Gastroesophageal sphincter (tissue), 4 donors: Measurements from ENCODE around the gene ARRDC1. TPM values are rescaled to one million over a fixed set of nuclear protein-coding genes. Genes with fewer than 3 reads are reported as not detected.

ENCODE experiments used
- ATAC-seq: fragments of 150-250 bp; one replicate; pipeline ENCODE4 v1.9.1; 2016; ENCODE audit warnings: mild to moderate bottlenecking, moderate library complexity
- H3K27ac ChIP-seq, 4 donors: fragments of 200-600 bp; sonication (generic) in 3 of 4; 1 replicate in 3 of 4; 2 replicates in 1 of 4; pipeline ENCODE4 v1.5.1; 2016 to 2019
- H3K27me3 ChIP-seq: fragments of 200-600 bp; sonication (generic); one replicate; pipeline ENCODE4 v1.5.1; 2019
- H3K36me3 ChIP-seq, 2 donors: fragments of 200-600 bp; sonication (generic); one replicate each; pipeline ENCODE4 v1.5.1; 2019; ENCODE audit warnings: control low read depth in 1 of 2
- H3K4me1 ChIP-seq, 3 donors: fragments of 200-600 bp; sonication (generic); 1 replicate in 2 of 3; 2 replicates in 1 of 3; pipeline ENCODE4 v1.5.1; 2016 to 2019; ENCODE audit warnings: control low read depth in 2 of 3
- H3K4me3 ChIP-seq, 2 donors: fragments of 200-600 bp; sonication (generic); one replicate each; pipeline ENCODE4 v1.5.1; 2019; ENCODE audit warnings: mild to moderate bottlenecking in 1 of 2, moderate library complexity in 1 of 2
- H3K9me3 ChIP-seq, 3 donors: fragments of 200-600 bp; sonication (generic); one replicate each; pipeline ENCODE4 v1.5.1; 2017 to 2019; ENCODE audit warnings: control low read depth in 2 of 3
- EP300 ChIP-seq: sonication (generic); formaldehyde crosslinking; IDR thresholded peaks from one replicate; pipeline ENCODE4 v1.6.1; 2017; ENCODE audit warnings: antibody characterized with exemption, mild to moderate bottlenecking
- POLR2A ChIP-seq, 2 donors: fragments of 450-650 bp; IDR thresholded peaks; one replicate each; pipeline ENCODE4 v1.6.1; 2017; ENCODE audit warnings: antibody characterized with exemption in 2 of 2, mild to moderate bottlenecking in 2 of 2, moderate library complexity in 1 of 2
- POLR2AphosphoS5 ChIP-seq: sonication (generic); formaldehyde crosslinking; IDR thresholded peaks from one replicate; pipeline ENCODE4 v1.6.1; 2017; ENCODE audit warnings: antibody characterized with exemption
- WGBS, 2 donors: methylation state at CpG; one replicate each; pipeline ENCODE4 v1.1.5; 2018; ENCODE audit warnings: low coverage in 1 of 2; 5-methylcytosine and 5-hydroxymethylcytosine counted together
- total RNA-seq, 4 donors: library from RNA; depleted of rRNA; stranded (reverse); fragments of >200 nt; gene quantifications; one replicate each; pipeline ENCODE4 v1.1.0, GENCODE V29; 2016
- TF ChIP-seq, protein P1 (sequence below), 4 experiments: fragments of 200-600 bp in 2 of 4; fragments of 450-650 bp in 2 of 4; sonication (generic) in 1 of 4; IDR thresholded peaks; one replicate each; pipeline ENCODE4 v1.5.1; 2017 to 2019; ENCODE audit warnings: antibody characterized with exemption in 4 of 4, mild to moderate bottlenecking in 2 of 4, moderate library complexity in 2 of 4

The ARRDC1 gene
- total RNA-seq, 4 donors from 2014 or later, result 16.0 to 25.1 (median 21.9) TPM

DNA sequence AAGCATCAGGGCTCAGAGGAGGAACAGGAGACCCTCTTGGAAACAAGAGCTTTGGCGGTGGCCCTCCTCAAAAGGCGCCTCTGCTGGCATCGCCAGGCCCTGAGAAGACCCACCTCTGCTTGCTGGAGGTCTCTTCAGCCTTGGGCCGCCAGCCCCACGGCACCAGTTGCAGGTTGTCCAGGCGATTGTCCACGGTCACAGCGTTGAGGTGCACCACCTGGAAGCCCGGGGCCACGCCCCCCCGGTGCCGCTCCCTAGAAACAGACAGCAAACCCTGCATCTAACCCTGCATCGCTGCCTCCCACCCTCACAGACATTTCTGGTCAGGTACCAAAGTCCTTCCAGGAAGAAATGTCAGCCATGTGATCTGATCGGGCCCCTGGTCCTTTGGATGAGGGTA, 18.6 kb upstream of the ARRDC1 start:
- H3K27ac ChIP-seq, result no peak overlapping the region
- no peaks in the 10 kb centered on the region for H3K9me3 ChIP-seq
- TF ChIP-seq POLR2A (IDR thresholded peaks at IDR 0.05), result no peak
- no peak for TF ChIP-seq EP300
- TF ChIP-seq, protein P1, sequence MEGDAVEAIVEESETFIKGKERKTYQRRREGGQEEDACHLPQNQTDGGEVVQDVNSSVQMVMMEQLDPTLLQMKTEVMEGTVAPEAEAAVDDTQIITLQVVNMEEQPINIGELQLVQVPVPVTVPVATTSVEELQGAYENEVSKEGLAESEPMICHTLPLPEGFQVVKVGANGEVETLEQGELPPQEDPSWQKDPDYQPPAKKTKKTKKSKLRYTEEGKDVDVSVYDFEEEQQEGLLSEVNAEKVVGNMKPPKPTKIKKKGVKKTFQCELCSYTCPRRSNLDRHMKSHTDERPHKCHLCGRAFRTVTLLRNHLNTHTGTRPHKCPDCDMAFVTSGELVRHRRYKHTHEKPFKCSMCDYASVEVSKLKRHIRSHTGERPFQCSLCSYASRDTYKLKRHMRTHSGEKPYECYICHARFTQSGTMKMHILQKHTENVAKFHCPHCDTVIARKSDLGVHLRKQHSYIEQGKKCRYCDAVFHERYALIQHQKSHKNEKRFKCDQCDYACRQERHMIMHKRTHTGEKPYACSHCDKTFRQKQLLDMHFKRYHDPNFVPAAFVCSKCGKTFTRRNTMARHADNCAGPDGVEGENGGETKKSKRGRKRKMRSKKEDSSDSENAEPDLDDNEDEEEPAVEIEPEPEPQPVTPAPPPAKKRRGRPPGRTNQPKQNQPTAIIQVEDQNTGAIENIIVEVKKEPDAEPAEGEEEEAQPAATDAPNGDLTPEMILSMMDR (IDR thresholded peaks at IDR 0.05), result no peak
- TF ChIP-seq POLR2AphosphoS5, result no peak
- 80 to 83% methylated on average over 1 to 6 of the region's 14 CpGs for WGBS, 2 donors
- peaks cover 0 to 31% (median 6%) of the 10 kb centered on the region in 3 donors for H3K4me1 ChIP-seq
- ATAC-seq, result no peak
- H3K27me3 ChIP-seq, result no peaks in the 10 kb centered on the region
- H3K4me3 ChIP-seq, result no peak overlapping the region
- peaks cover 0 to 68% of the 10 kb centered on the region in 2 donors for H3K36me3 ChIP-seq

DNA sequence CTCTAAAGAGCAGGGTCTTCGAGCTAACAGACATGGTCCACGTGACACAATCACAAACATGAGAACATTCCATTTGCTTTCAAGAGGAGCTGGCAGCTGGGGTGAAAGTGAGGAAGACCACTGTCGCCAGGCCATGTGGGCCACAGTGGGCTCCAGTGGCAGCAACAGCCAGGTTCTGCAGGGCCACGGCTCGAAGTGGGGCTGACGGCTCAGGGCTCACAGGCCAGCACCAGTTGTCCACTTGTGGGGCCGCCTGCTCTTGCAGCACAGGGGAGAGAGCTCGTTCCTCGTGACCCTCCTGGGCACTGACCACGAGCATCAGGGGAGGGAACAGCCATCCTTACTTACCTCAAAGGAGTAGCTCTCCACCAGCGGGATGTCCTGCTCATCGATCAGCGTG, 17.2 kb upstream of the ARRDC1 start:
- H3K36me3 ChIP-seq, result peaks cover 0 to 53% of the 10 kb centered on the region in 2 donors
- H3K27me3 ChIP-seq, result no peaks in the 10 kb centered on the region
- H3K4me1 ChIP-seq, result peaks cover 0 to 31% (median 6%) of the 10 kb centered on the region in 3 donors
- WGBS, 2 donors, result 93 to 94% methylated on average over 2 to 5 of the region's 13 CpGs
- H3K27ac ChIP-seq, result no peak overlapping the region
- H3K9me3 ChIP-seq, result no peaks in the 10 kb centered on the region
- no peak overlapping the region for H3K4me3 ChIP-seq
- TF ChIP-seq POLR2AphosphoS5 (no peak), EP300 (no peak), POLR2A (IDR thresholded peaks at IDR 0.05) (no peak)
- TF ChIP-seq, protein P1 (IDR thresholded peaks at IDR 0.05), result no peak
- ATAC-seq, result no peak

DNA sequence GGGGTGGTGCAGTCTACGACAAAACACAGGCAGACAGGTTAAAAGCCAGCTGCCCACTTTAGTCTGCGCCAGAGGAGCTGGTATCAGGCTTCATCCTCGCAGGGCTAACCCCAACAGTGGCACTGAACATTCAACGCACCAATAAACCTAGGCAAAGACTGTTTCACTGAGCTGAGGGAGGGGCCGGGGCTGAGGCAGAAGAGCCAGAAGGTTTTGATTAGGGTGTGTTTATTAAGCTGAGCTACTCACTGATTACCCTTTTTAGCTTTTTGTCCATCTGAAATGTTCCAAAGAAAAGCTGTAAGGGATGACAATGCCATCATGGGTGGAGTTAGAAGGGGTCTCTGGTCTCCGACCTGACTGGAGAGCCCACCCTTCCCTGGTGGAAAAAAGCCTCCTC, 16.6 kb upstream of the ARRDC1 start:
- Histone ChIP-seq H3K36me3 (peaks cover 0 to 48% of the 10 kb centered on the region in 2 donors), H3K27ac (no peak overlapping the region), H3K4me3 (no peak overlapping the region), H3K4me1 (peaks cover 0 to 31% (median 6%) of the 10 kb centered on the region in 3 donors), H3K27me3 (no peaks in the 10 kb centered on the region), H3K9me3 (no peaks in the 10 kb centered on the region)
- 74 to 90% methylated on average over 3 of the region's 6 CpGs for WGBS, 2 donors
- no peak for ATAC-seq
- TF ChIP-seq, protein P1 (IDR thresholded peaks at IDR 0.05), result no peak
- TF ChIP-seq POLR2AphosphoS5, result no peak
- TF ChIP-seq EP300, result no peak
- no peak for TF ChIP-seq POLR2A (IDR thresholded peaks at IDR 0.05)

DNA sequence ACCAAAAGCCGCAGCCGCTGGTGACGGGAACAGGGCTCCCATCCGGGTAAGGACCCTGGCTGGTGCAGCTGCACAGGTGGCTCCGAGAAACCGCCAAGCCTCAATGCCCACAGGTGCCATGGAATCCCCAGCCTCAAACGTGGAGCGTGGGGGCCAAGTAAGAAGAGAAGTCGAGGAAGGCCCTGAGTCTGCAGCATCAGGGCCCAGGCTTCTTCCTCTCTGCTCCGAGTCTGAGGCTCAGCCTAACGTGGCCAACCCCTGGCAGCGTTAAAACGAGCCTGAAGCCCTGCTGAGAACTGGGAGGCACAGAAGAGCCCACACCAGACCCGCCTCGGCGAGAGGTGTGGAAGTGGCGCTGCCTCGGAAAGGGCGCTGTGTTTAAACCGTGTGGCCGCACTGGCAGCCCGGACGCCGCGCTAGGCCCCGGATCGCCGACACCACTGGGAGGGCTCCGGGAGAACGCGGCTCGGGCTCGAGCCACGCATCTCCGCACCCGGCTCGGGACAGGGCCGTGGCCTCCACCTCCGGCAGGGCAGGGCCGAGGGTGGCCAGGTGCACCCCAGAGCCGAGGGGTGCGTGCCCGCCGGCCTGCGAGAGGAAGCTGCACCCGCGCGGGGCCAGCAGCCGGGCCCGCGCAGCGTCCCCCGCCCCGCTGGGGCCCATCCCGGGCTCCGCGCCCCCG, 15.9 kb upstream of the ARRDC1 start:
- Histone ChIP-seq H3K9me3 (no peaks in the 10 kb centered on the region), H3K36me3 (peaks cover 0 to 41% of the 10 kb centered on the region in 2 donors), H3K4me3 (peak overlapping the region; percentile 67 to 79), H3K27me3 (no peaks in the 10 kb centered on the region), H3K27ac (peak overlapping the region in 3 of 4 donors; percentile 63 to 82 (median 70)), H3K4me1 (peaks cover 0 to 31% (median 6%) of the 10 kb centered on the region in 3 donors)
- ATAC-seq, result peak; percentile 16
- TF ChIP-seq POLR2AphosphoS5, result no peak
- TF ChIP-seq POLR2A (IDR thresholded peaks at IDR 0.05), result no peak
- no peak for TF ChIP-seq EP300
- TF ChIP-seq, protein P1 (IDR thresholded peaks at IDR 0.05), result no peak
- 0% methylated on average over 6 of the region's 58 CpGs; no CpG with 5 or more reads in 1 of the 2 donors for WGBS, 2 donors

DNA sequence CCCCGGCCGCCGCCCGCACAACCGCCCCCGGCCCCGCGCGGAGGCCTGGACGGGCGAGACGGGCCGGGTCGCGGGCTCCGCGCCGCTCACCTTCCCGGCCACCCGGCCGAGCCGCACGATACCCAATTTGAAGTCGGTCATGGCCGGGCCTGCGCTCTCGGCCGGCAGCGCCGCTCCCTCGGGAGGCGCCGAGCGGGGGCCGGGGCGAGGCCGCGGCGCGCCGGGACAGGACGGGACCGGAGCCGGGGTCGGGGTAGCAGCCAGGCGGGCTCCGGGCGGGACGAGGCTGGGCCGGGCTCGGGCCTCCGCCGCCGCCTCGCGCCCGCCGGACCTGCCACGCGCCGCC, 15.4 kb upstream of the ARRDC1 start:
- peak overlapping the region in 3 of 4 donors; percentile 63 to 82 (median 70) for H3K27ac ChIP-seq
- TF ChIP-seq, protein P1 (IDR thresholded peaks at IDR 0.05), result no peak
- TF ChIP-seq POLR2A (IDR thresholded peaks at IDR 0.05) (peak in 1 of 2 donors; percentile 41), EP300 (no peak), POLR2AphosphoS5 (no peak)
- peak overlapping the region; percentile 67 to 79 for H3K4me3 ChIP-seq
- peaks cover 0 to 31% (median 6%) of the 10 kb centered on the region in 3 donors for H3K4me1 ChIP-seq
- 0% methylated on average over 11 of the region's 61 CpGs; no CpG with 5 or more reads in 1 of the 2 donors for WGBS, 2 donors
- peak; percentile 32 for ATAC-seq
- peaks cover 0 to 36% of the 10 kb centered on the region in 2 donors for H3K36me3 ChIP-seq
- H3K27me3 ChIP-seq, result no peaks in the 10 kb centered on the region
- no peaks in the 10 kb centered on the region for H3K9me3 ChIP-seq
